PC-9 (cell line): Measurements from ENCODE around the gene ID1.

Experiments used
- CTCF ChIP-seq: fragments of 200-600 bp; sonication (generic); conservative IDR thresholded peaks from 2 replicates; pipeline ENCODE4 v1.6.1; 2017; ENCODE audit warnings: mixed run types, antibody characterized with exemption, mild to moderate bottlenecking, moderate library complexity
- EZH2 ChIP-seq: fragments of 200-600 bp; sonication (generic); IDR thresholded peaks from 2 replicates; pipeline ENCODE4 v1.8.0; 2017; ENCODE audit warnings: antibody characterized with exemption, low read depth

- TF ChIP-seq CTCF = no peak
- no peak for TF ChIP-seq EZH2
Observed at GRCh38 chr20:31594002-31594557, 11.0 kb upstream of the ID1 start.
